ENCODE data around the gene ENTPD2. TPM values are rescaled to one million over a fixed set of nuclear protein-coding genes. Genes with fewer than 3 reads are reported as not detected.

ENTPD2 gene
- total RNA-seq, 1 donor from 2014 or later, result 0.13 TPM

DNA sequence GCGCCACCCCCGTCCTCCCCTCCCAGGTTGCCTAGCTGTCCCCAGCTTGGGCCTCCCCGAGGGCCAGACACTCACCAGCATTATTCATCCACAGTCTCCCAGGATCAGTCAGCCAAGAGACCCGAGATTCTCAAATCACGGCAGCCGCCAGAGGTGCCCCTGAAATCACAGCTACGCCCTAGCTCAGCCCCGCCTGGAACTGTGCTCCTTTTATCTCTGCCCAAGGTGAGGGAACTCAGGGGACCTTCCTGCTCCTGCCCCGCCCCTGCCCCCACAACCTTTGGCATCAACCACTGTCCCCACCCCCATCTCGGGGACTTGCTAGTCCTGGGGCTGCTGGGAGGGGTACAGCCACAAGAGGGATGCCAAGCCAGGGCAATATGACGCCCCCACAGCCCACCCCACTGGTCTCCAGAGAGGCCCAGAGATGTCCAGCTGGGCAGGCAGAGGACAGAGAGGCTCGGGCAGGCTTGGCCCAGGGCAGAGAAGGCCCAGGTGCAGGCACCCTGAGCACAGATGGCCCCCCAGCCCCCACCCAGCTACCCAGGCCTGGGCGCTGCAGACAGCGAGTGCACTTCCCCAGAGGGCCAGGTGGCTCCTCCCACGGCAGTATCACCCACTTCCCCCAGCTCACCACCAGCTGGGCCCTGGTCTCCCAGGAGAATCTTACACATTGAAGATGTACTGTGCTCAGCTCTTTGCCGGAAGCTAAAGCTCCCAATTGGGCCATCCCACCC is 21.8 kb downstream of the ENTPD2 start, which contains the start of gene FUT7:
TSS of gene FUT7 (minus strand) at position 185 of the 737 bp plus-strand sequence. CDS start at position 88, 97 bp downstream.
- DNase-seq (ENCODE audit: low read depth), result no peak

- no peak for DNase-seq (ENCODE audit: low read depth)
These were observed 23.0 kb downstream of the ENTPD2 start for GRCh38 chr9:137030538-137031527.

DNA sequence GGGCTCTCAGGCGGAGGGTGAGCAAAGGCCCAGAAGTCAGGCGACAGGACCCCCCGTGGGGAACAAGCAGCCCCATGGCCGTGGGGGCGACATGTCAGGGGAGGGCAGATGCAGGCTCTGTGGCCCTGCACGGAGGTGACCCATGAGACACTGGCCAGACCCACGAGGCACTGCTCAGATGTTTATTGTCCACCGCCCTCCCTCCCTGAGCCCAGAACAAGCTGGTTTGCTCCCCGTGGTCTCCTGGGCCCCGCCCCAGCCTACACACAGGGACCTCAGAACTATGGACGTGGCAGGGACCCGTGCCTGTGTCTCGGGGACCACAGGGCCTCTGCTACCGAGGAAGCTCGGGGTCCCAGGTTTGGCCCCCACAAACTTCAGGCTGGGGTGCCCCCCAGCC is 23.9 kb downstream of the ENTPD2 start:
- DNase-seq (ENCODE audit: low read depth), result no peak

DNA sequence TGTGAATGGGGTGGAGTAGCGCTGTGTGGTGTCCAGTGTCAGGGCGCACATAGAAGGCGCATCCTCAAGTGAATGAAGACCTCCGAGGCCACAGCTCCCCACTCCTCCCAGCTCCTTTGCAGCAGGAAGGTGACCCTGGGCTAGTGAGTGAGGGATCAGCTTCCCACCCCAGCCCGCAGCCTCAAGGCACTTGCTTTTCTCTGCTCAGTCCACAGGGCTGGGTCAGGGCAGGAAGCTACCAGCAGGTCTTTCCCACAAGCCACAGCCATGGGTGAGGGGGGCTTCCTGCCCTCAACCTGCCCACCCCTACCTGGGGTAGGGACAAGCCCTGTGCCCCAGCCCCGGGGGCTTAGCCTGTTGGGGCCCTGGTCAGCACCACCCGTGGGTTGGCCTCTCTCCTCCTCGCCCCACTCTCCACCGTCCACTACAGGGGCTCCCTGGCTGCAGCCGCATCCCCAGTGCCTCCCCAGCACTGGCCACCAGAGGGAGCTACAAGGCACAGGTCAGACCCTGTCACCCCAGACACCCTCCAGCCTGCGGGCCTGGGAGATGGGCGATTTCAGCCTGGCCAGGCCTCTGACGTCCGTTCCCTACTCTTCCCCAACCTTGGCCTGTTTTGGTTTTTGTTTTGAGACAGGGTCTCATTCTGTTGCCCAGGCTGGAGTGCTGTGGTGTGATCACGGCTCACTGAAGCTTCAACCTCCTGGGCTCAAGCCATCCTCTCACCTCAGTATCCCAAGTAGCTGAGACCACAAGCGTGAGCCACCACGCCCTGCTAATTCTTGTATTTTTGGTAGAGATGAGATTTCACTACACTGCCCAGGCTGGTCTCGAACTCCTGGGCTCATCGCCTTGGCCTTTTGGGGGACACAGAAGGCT is 24.6 kb downstream of the ENTPD2 start:
- peak; percentile 76 for DNase-seq (ENCODE audit: low read depth)

- DNase-seq (ENCODE audit: low read depth), result peak; percentile 59
These were observed 25.4 kb downstream of the ENTPD2 start for GRCh38 chr9:137028263-137029057.

GRCh38 chr9:137027369-137028262 is 26.2 kb downstream of the ENTPD2 start, which contains the start of gene ABCA2:
Gene ABCA2, minus strand, starts transcription at chr9:137028237. Its CDS starts 97 bp downstream, at chr9:137028140.
- peak; percentile 26 for DNase-seq (ENCODE audit: low read depth)

DNA sequence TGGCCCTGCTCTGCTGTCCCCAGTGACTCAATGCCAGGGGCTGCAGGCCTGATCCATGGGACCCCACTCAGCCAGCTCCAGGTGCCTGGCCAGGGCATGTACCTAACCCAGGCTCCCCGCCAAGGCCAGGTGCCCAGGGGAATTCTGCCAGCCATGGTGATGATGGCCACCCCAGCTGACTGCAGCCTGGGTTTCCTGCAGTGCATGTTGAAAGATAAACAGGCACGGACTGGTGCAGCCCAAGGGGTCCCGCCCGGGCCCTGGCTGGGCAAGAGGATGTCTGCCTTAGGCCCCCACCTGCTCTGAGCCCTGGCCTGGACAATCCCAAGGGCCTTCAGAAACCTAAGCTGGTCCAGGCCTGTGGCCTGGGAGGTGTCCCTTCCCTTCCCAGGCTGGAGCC is 27.0 kb downstream of the ENTPD2 start:
- no peak for DNase-seq (ENCODE audit: low read depth)

DNA sequence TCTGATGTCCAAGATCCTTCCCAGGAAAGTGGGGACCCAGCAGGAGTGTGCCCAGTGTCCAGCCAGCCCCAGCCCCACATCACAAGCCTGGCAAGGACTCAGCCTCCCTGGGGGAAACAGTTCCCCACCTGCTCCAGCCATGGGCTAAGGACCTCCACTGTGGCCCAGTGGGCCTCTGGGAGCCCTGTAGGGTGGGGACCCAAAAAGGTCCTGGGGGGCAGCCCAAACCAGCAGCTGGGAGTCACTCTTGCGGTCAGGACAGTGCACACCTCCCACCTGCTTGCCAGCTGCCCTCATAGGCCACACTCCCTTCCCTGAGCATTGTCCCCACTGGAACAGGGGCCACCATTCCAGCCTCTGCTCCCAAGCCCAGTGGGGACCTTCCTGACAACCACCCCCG is 27.5 kb downstream of the ENTPD2 start:
- DNase-seq (ENCODE audit: low read depth), result no peak

DNA sequence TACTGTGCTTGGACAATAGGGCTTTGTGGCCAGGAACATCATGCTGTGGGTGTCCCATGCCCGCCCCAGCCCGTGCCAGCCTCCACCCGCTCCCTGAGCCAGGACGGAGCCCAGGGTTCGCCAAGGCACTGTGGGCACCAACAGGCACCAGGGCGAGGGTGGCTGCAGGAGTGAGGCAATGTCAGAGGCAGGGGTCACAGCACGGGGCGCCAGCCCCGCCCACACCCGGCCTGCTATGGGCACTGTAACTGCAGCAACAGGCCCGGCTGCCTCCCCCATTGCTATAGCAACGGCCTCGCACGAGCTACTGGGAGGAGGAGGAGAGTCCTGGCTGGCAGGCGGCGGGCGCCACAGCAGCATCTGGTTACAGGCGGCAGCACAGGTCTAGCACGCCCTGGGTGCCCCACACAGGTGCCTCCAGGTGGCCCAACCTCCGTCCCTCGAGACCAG is 28.3 kb downstream of the ENTPD2 start:
- DNase-seq (ENCODE audit: low read depth), result no peak

GRCh38 chr9:137023583-137023991 is 30.3 kb downstream of the ENTPD2 start:
- DNase-seq (ENCODE audit: low read depth), result no peak

DNA sequence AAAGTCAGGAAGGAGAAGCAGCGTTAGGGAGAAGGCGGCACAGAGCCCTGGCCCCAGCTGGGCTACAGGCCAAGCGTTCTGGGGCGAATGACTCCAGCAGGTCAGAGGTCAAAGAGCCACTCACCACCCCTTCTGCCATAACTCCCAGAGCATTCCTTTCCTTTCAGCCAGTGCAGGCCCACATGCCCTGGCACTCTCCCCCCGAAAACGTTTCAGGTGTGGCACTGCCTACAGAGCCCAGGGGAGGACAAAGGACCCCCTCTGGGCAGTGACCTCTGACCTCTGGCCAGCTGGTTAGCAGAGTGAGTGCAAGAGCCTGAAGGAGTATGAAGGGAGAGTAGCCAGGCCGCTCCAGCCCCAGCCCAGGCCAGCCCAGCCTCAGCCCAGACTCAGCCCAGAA is 30.7 kb downstream of the ENTPD2 start:
- DNase-seq (ENCODE audit: low read depth), result no peak

- DNase-seq (ENCODE audit: low read depth), result no peak
These were observed 31.2 kb downstream of the ENTPD2 start for GRCh38 chr9:137022662-137023008.

- no peak for DNase-seq (ENCODE audit: low read depth)
These were observed 31.7 kb downstream of the ENTPD2 start for GRCh38 chr9:137021979-137022661.

GRCh38 chr9:137021568-137021978 is 32.3 kb downstream of the ENTPD2 start:
- DNase-seq (ENCODE audit: low read depth), result no peak

DNA sequence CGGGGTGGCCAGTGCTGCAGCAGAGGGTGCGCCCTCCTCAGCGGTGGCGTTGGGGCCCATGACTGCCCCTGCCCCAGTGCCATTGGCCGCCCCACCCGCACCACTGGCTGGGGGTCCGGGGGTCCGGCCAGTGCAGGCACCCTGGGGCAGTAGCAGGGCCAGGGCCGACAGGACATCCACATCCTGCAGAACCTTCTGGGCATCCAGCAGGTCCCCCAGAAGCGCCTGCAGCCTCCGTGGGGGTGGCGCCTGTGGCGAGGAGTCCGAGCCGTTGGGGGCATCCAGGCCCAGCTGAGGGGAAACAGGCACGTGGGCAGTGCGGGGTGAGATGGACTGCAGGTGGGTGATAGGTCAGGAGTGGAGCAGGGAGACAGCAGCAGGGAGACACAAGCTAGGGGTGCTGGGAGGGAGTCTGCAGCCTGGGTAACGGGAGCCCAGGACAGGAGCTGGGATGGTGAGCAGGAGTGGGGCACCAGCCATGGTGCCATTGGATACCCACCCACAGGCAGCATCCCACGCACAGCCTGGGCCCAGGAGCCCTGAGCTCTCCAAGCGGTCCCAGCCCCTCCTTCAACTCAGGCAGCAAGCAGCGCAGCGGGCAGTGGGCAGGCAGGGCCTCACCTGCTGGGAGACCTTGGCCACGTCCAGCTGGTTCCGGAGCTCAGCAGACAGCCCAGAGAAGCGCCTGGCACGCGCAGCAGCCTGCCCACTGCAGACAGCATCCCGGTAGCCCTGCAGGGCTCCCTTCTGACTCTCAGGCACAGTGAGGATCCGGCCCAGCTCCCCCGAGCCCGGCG is 32.9 kb downstream of the ENTPD2 start:
- no peak for DNase-seq (ENCODE audit: low read depth)

DNA sequence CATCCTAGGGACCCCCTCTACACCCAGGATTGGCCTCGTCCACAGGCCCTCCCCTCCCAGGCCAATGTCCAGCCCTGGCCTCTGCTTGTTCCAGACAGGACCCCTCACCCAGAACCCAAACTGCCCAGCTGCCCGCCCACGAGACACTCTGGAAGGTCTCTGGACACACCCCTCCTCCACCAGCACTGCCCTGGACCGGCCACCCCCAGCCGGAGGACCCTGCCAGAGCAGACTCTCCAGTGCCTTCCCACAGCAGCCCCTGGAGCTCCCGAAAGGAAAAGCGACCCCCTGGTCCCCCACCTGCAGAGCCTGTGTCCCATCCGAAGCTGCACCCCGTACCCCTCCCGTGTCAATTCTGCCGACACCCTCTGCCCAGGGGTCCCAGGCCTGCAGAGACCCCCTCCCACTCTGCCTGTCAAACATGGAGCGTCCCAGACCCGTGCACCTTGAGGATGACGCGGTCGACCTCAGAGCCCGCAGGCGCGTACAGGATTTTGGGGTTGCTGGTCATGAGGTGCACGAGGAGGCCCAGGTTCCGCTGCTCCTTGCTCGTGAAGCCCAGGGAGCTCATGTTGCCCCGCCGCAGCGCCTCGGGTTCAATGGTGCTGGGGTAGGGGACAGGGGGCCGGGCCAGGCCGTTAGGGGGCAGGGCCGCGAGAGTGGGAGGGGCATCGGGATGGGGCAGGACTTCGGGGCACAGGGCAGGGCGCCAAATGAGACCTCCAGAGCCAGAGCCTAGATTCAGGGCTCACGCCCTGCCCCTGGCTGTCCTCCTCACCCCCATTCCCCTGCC is 33.8 kb downstream of the ENTPD2 start:
- no peak for DNase-seq (ENCODE audit: low read depth)

Measured in myocyte (in vitro differentiated cells).